HUES6 (cell line): ENCODE measurements around the gene MGAT3.

Experiments
- H3K27ac ChIP-seq: 2 replicates; pipeline ENCODE4 v1.7.0; 2013; ENCODE audit warnings: low read depth, mild to moderate bottlenecking, low read length, inconsistent platforms
- H3K27me3 ChIP-seq: 2 replicates; pipeline ENCODE4 v1.6.1; 2013; ENCODE audit warnings: low read length; ENCODE audit not compliant: control insufficient read depth, insufficient read depth
- H3K36me3 ChIP-seq: 2 replicates; pipeline ENCODE4 v1.6.1; 2013; ENCODE audit warnings: low read length; ENCODE audit not compliant: control insufficient read depth, insufficient read depth
- H3K4me1 ChIP-seq: 2 replicates; pipeline ENCODE4 v1.6.1; 2013; ENCODE audit warnings: low read length; ENCODE audit not compliant: control insufficient read depth, insufficient read depth
- H3K4me3 ChIP-seq: 2 replicates; pipeline ENCODE4 v1.5.1; 2013; ENCODE audit warnings: low read depth, low read length
- H3K9ac ChIP-seq: one replicate; pipeline ENCODE4 v1.6.1; 2013; ENCODE audit warnings: mild to moderate bottlenecking, low read length
- H3K9me3 ChIP-seq: 2 replicates; pipeline ENCODE4 v1.6.1; 2013; ENCODE audit warnings: low read depth, low read length; ENCODE audit not compliant: control insufficient read depth, insufficient read depth

Gene MGAT3

GRCh38 chr22:39466228-39467006 lies 9.6 kb downstream of the MGAT3 start:
- no peak overlapping the region for H3K9ac ChIP-seq
- peaks cover 29% of the 10 kb centered on the region for H3K4me1 ChIP-seq
- H3K36me3 ChIP-seq = no peaks in the 10 kb centered on the region
- no peaks in the 10 kb centered on the region for H3K9me3 ChIP-seq
- H3K27me3 ChIP-seq = no peaks in the 10 kb centered on the region
- H3K4me3 ChIP-seq = no peak overlapping the region
- no peak overlapping the region for H3K27ac ChIP-seq

- Histone ChIP-seq H3K4me3 (no peak overlapping the region), H3K9ac (no peak overlapping the region), H3K4me1 (peaks cover 38% of the 10 kb centered on the region)
Measured at GRCh38 chr22:39467390-39467895, 10.6 kb downstream of the MGAT3 start.

GRCh38 chr22:39468487-39469325 lies 11.9 kb downstream of the MGAT3 start:
- no peak overlapping the region for H3K27ac ChIP-seq
- no peaks in the 10 kb centered on the region for H3K36me3 ChIP-seq
- H3K9me3 ChIP-seq = no peaks in the 10 kb centered on the region
- no peak overlapping the region for H3K4me3 ChIP-seq
- H3K9ac ChIP-seq = no peak overlapping the region
- no peaks in the 10 kb centered on the region for H3K27me3 ChIP-seq
- peaks cover 44% of the 10 kb centered on the region for H3K4me1 ChIP-seq

More at GRCh38 chr22:39467390-39467895, 10.6 kb downstream of the MGAT3 start:
- no peaks in the 10 kb centered on the region for H3K9me3 ChIP-seq
- H3K36me3 ChIP-seq = no peaks in the 10 kb centered on the region
- no peak overlapping the region for H3K27ac ChIP-seq
- H3K27me3 ChIP-seq = no peaks in the 10 kb centered on the region

- peaks cover 50% of the 10 kb centered on the region for H3K4me1 ChIP-seq
Measured at GRCh38 chr22:39469326-39469680, 12.5 kb downstream of the MGAT3 start.

GRCh38 chr22:39469681-39470450 lies 13.1 kb downstream of the MGAT3 start:
- Histone ChIP-seq H3K4me3 (no peak overlapping the region), H3K4me1 (peaks cover 56% of the 10 kb centered on the region), H3K9me3 (no peaks in the 10 kb centered on the region), H3K36me3 (no peaks in the 10 kb centered on the region), H3K9ac (no peak overlapping the region), H3K27ac (no peak overlapping the region), H3K27me3 (no peaks in the 10 kb centered on the region)

More at GRCh38 chr22:39469326-39469680, 12.5 kb downstream of the MGAT3 start:
- Histone ChIP-seq H3K9me3 (no peaks in the 10 kb centered on the region), H3K27ac (no peak overlapping the region), H3K27me3 (no peaks in the 10 kb centered on the region), H3K4me3 (no peak overlapping the region), H3K9ac (no peak overlapping the region), H3K36me3 (no peaks in the 10 kb centered on the region)

DNA sequence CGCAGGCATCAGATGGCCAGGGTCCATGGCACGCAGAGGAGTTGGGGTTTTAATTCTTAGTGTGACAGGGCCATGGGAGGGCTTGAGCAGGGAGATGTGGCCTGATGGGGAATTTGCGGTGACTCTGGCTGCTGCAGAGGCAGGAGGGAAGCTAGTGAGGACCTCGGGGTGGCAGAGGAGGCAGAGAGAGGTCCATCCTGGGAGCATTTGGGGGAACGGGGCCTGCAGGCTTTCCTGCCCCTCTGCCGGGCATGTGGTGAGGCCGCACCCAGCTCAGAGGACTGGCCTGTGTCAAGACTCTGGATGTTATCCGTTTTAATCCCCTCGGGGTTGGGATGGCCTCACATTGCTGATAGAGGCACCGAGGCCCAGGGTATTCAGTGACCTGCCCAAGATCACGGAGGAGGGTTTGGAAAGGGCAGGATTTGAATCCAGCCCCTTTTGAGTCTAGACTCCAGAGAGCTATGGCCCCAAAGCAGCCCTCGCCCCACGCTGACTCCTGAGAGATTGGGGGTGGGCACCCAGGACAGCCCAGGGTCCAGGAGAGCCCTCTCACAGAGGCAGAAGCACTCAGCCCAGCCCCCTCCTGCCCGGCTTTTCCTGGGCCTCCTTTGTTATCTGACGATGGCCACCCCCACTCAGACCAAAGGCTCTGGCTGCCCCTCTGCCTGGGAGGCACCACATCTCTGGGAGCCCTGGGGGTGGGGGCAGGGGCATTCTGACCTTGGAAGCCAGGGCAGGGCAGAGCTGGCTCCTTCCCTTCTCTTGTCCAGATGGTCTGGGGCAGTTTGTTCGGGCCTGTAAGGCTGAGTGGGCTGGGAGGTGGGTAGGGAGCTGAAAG lies 13.9 kb downstream of the MGAT3 start:
- Histone ChIP-seq H3K36me3 (no peaks in the 10 kb centered on the region), H3K4me3 (no peak overlapping the region), H3K9ac (peak overlapping the region; percentile 6), H3K4me1 (peaks cover 64% of the 10 kb centered on the region), H3K27ac (no peak overlapping the region), H3K9me3 (no peaks in the 10 kb centered on the region), H3K27me3 (no peaks in the 10 kb centered on the region)

DNA sequence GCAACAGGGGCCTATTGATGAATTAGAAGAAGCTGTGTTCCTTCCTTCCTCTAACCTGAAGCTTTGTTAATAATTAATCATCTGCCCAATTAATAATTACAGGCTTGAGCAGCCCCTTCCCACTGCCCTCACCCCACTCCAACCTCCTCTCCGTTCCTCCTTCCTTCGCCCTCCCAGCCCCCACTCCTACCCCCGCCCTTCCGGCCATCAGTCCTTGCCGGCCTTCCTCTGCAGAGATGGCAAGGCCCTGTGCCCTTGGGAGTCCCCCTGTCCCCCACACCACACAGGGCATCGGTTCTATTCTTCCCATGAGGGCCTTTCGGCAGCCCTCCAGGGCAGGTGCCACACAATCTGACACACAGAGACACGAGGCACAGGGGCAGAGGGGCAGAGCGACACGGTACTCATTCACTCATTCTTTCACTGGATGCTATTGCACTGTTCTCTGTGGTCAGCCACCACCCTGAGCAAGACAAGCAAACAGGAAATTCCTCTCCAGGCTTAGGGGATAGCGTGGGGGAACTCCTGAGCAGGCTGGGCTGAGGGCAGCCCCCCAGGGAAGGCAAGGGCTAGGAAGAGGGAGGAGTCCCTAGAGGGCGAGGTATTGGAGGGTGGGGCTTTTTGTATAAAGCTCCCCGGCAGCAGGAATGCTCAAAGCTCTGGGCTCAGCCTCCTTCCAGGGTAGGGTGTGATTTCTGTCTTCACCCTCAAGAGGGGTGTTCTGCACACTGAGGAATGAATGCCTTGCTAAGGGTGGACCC lies 14.7 kb downstream of the MGAT3 start:
- no peaks in the 10 kb centered on the region for H3K36me3 ChIP-seq
- no peak overlapping the region for H3K27ac ChIP-seq
- peaks cover 69% of the 10 kb centered on the region for H3K4me1 ChIP-seq
- H3K9me3 ChIP-seq = no peaks in the 10 kb centered on the region
- H3K4me3 ChIP-seq = no peak overlapping the region
- H3K9ac ChIP-seq = no peak overlapping the region
- H3K27me3 ChIP-seq = no peaks in the 10 kb centered on the region

- H3K27me3 ChIP-seq = no peaks in the 10 kb centered on the region
- H3K9me3 ChIP-seq = no peaks in the 10 kb centered on the region
- no peaks in the 10 kb centered on the region for H3K36me3 ChIP-seq
- peaks cover 69% of the 10 kb centered on the region for H3K4me1 ChIP-seq
- no peak overlapping the region for H3K4me3 ChIP-seq
- H3K27ac ChIP-seq = no peak overlapping the region
- H3K9ac ChIP-seq = peak overlapping the region; percentile 21
Measured at GRCh38 chr22:39472570-39473556, 16.1 kb downstream of the MGAT3 start.

- Histone ChIP-seq H3K9me3 (no peaks in the 10 kb centered on the region), H3K4me1 (peaks cover 69% of the 10 kb centered on the region), H3K4me3 (no peak overlapping the region), H3K9ac (peak overlapping the region; percentile 54), H3K27ac (peak overlapping the region; percentile 15; the same call in 1 of the 2 replicates), H3K36me3 (no peaks in the 10 kb centered on the region), H3K27me3 (no peaks in the 10 kb centered on the region)
Measured at GRCh38 chr22:39473851-39474250, 17.0 kb downstream of the MGAT3 start.
